HG02884 (cell line): ENCODE measurements around the gene SHMT2.
A peak's percentile ranks its signal among the peaks of the same experiment; 100 is the strongest.

Experiments used
- ATAC-seq: cut with Tn5 transposase; IDR thresholded peaks from one replicate; pipeline ENCODE4 v1.9.1; 2021; ENCODE audit warnings: mild to moderate bottlenecking, moderate library complexity; ENCODE audit not compliant: unreplicated experiment

Gene SHMT2

GRCh38 chr12:57238854-57239554 lies 9.5 kb downstream of the SHMT2 start:
- peak; percentile 41 for ATAC-seq

- ATAC-seq, result no peak
These were observed 10.1 kb downstream of the SHMT2 start for GRCh38 chr12:57239587-57240065.

- peak; percentile 29 for ATAC-seq
These were observed 10.8 kb downstream of the SHMT2 start for GRCh38 chr12:57240066-57240921.

DNA sequence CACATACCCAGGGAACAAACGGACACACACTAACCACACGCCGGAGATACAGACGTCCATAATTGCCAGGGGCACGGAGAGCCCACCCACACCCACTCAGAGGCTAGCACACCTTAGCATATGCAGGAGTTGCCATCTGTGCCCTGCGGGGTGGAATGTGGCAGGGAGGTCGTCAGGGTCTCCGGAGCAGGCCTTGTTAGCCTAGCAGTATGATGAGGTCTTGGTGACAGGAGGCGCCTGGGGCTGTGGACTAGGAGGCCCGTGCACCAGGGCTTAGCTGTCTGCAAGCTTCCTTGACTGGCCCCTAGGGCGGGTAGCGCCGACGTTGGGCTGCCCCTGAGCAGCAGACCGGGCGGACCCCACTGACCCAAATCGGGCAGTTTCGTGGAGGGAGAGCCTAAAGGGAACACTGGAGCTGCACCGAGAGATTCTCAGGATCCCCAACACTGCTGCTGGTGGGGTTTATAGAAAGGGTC lies 11.5 kb downstream of the SHMT2 start:
- no peak for ATAC-seq

GRCh38 chr12:57241402-57242310 lies 12.1 kb downstream of the SHMT2 start:
- ATAC-seq, result no peak

GRCh38 chr12:57242329-57242690 lies 12.8 kb downstream of the SHMT2 start:
- no peak for ATAC-seq

DNA sequence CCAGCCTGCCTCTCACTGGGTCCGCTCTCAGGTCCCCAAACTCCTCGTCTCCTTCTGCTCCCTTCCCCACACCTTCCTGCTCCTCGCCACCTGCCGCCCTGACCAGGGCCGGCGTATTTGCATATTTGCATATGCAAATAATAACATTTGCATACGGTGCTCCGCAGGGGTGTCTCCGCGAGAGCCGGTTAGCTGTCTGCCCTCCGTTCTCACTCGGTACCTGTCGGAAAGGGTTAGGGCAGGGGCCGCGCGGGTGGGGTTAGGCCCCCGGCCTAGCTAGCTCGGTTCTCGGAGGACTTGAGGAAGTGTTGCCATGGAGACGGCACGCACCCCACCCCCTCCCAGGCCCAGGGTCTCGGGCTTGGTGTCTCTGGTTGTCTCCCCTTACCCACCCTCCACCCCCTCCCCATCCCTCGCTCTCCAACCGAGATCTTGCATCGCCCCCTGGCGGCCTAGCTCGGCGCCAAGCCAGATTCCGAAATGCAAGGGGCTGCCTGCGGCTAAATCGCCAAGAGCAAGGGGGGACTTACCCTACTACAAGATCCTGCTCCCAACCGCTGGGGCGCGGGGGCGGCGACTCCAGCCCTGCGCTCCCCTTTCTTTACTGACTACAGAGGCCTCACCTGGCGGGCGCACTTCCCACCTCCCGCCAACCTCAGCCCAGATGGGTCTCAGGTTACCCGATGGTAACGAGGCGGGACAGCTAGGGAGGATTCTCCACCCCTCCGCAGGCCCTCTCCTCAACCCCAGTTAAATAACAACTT lies 13.4 kb downstream of the SHMT2 start:
- no peak for ATAC-seq

GRCh38 chr12:57243521-57244311 lies 14.2 kb downstream of the SHMT2 start:
- ATAC-seq, result no peak

DNA sequence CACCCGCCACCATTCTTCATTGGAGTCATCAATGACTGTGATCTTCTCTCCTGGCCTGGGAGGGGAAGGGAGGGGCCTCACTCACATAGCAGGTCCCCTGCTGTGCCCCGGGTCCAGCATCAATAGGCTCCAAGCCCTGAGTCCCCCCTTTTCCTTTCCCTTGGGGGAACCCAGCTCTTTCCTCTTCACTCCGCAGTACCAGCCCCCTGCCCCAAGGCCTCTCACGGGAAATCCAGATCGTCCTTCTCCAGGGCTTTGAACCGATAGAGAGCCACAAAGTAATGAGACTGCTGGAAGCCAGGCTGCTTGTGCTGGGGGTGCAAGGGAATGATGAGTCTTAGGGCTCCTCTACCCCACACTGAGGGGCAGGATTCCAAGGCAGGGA lies 14.8 kb downstream of the SHMT2 start:
- no peak for ATAC-seq

DNA sequence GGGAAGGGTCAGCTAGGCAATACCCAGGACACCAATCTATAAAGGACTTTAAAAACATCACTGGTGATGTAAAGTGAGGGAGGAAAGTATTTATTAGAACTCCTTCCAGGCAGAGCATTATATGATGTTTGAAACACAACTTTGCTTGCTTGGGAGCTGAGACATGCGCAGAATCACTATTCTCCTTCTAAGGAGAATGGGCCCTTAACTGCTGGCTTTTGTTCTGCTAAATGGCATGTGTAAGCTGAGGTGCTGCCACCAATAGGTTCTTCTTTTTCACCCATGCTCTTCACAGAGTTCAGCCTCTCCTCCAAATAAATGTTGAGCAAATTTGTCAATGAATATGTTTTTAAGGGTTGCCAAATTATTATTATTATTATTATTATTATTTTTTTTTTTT lies 17.5 kb downstream of the SHMT2 start:
- ATAC-seq, result no peak

DNA sequence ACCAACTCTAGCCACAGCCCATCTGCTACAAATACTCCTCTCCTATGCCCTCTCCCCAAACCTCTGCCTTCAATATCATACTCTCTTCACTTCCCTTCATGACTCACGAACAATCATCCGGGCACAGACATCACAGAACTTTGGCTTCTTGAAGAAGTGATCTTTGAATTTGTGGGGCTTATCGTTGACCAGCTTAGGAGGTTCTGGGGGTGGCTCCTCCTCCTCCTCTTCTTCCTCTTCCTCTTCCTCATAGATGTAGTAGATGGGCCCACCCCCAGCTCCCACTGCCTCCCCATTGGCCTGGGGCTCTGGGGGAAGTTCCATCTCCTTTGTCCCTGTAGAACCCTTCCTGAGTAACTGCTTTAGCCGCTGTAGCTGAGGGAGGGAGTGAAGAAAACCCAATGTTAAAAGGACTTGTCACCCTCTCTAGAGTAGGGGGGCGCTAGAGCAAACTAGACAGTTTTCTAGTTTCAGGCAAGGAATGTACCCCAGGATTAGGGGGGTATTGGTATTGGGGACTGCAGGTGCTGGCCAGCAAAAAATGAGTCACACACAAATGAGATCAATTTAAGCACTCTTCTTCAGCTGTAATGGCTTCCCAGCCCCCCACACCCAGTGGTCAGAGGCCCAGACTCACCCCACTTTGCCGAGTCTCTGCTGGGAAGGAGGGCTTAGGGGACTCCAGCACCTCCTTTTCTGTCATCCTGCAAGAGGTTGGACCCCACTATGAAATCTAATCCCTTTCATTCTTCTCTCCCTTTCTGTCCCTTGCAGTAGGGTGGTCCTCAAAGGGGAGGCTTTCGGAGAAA lies 19.6 kb downstream of the SHMT2 start:
- no peak for ATAC-seq

DNA sequence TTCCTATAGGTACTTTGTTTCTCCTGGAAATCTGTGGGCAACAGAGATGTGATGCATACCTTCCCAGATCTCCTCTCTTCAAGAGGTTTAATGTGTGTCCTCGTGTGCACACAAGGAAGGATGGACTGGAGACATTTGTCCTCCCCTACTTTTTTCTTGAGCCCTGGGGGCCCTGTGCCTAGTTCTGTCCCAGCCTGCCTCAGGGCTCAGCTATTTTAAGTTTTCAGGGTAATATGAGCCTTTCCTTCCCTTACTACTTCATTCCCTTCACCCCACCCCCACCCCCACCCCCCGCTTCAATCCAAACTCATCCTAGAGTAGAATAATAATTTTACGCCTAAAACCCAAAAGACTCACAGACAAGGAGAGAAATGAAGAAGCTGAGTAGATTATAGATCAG lies 21.0 kb downstream of the SHMT2 start:
- ATAC-seq, result no peak

DNA sequence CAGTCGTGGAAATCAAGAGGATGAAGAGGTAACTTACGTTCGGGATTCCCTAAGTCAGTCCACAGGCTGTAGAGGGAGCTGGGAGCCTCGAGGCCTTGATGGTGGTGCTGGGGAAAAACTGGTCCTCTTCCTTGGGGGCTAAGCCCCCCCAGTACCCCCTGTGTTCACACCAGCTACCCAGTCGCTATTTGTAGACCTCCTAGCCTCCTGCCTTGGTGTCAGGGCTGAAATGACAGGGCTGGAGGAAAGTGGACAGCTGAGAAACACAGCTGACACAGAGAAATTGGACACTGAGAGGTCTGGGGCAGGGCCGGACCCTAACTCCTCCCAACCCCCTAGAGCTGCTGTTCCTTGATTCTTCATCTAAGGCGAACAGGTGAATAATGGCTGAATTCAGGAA lies 21.4 kb downstream of the SHMT2 start, which contains the start of gene STAC3:
Gene STAC3 (minus strand): TSS at position 232 of the 400 bp plus-strand sequence. CDS start 1,551 bp downstream, outside the sequence.
- ATAC-seq, result no peak

GRCh38 chr12:57254506-57255280 lies 25.2 kb downstream of the SHMT2 start:
- ATAC-seq, result no peak

GRCh38 chr12:57255916-57256315 lies 26.4 kb downstream of the SHMT2 start:
- no peak for ATAC-seq

- no peak for ATAC-seq
These were observed 29.8 kb downstream of the SHMT2 start for GRCh38 chr12:57258977-57259970.

DNA sequence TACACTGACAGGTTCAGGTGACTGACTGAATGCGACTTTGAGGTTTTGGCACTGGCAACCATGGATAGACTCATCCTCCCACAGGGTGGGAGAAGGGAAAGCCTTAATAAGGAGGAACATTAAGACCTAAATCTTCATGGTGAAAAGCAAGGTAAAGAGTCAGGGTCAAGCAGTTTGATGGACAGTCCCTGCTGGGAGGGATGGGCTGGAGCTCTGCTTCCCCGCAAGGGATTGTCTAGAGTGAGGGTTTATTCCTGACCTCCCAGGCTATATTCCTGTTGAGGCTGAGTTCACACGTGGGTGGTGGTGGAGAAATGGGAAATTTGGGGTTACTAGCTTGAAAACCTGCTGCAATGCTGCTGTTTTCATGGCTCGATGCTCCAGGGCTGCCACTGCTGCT lies 30.9 kb downstream of the SHMT2 start:
- no peak for ATAC-seq
